OCI-LY7 (cell line): Measurements from ENCODE around the gene SORCS1. TPM values are rescaled to one million over a fixed set of nuclear protein-coding genes. Genes with fewer than 3 reads are reported as not detected.

Source experiments
- BruUV-seq: library from RNA; stranded (reverse); fragments of 400-500 nt; replicated peaks from 2 replicates; lab custom pipeline; 2021; lab: Mats Ljungman, UMichigan
- CTCF ChIA-PET: fragments of 300-600 bp; sonication (Branson Sonifier 250); formaldehyde crosslinking; loops from one replicate; lab custom pipeline; 2022; ENCODE audit warnings: antibody characterized with exemption; ENCODE audit not compliant: unreplicated experiment; lab: Charles Lee
- POLR2A ChIA-PET: fragments of 300-600 bp; sonication (Branson Sonifier 250); formaldehyde crosslinking; loops from one replicate; lab custom pipeline; 2022; ENCODE audit warnings: antibody characterized with exemption; lab: Charles Lee
- DNase-seq: peaks from one replicate; pipeline ENCODE4 v3.0.0-alpha.2; 2015; ENCODE audit warnings: low spot score
- H2AFZ ChIP-seq: fragments of 200-600 bp; sonication (generic), shearing (Covaris generic); 2 replicates; pipeline ENCODE4 v1.6.1; 2014; ENCODE audit warnings: mild to moderate bottlenecking, antibody characterized with exemption, low read length, moderate library complexity
- H3K27ac ChIP-seq: fragments of 200-600 bp; sonication (generic); 2 replicates; pipeline ENCODE4 v1.5.1; 2014; ENCODE audit warnings: mixed run types, low read depth, mild to moderate bottlenecking, moderate library complexity, low read length, inconsistent platforms; ENCODE audit not compliant: poor library complexity, severe bottlenecking
- H3K36me3 ChIP-seq: fragments of 200-600 bp; sonication (generic); 2 replicates; pipeline ENCODE4 v1.6.1; 2014; ENCODE audit warnings: mild to moderate bottlenecking, antibody characterized with exemption, low read length, moderate library complexity, mixed read lengths; ENCODE audit not compliant: insufficient read depth
- H3K4me1 ChIP-seq: fragments of 200-600 bp; sonication (generic); 2 replicates; pipeline ENCODE4 v1.5.1; 2014; ENCODE audit warnings: mild to moderate bottlenecking, low read length; ENCODE audit not compliant: insufficient read depth, poor library complexity, severe bottlenecking
- H3K4me2 ChIP-seq: fragments of 200-600 bp; sonication (generic); 2 replicates; pipeline ENCODE4 v1.6.1; 2014; ENCODE audit warnings: mild to moderate bottlenecking, low read length
- H3K4me3 ChIP-seq: fragments of 200-600 bp; sonication (generic); 2 replicates; pipeline ENCODE4 v1.5.1; 2014; ENCODE audit warnings: mild to moderate bottlenecking, low read depth, low read length; ENCODE audit not compliant: poor library complexity, severe bottlenecking
- H3K79me2 ChIP-seq: fragments of 200-600 bp; sonication (generic); 2 replicates; pipeline ENCODE4 v1.6.1; 2016; ENCODE audit warnings: low read depth, mild to moderate bottlenecking, low read length, moderate library complexity, mixed read lengths; ENCODE audit not compliant: insufficient read depth
- H3K9me2 ChIP-seq: fragments of 200-600 bp; sonication (generic); 2 replicates; pipeline ENCODE4 v1.6.1; 2016; ENCODE audit warnings: mild to moderate bottlenecking, low read length, mixed read lengths; ENCODE audit not compliant: insufficient read depth
- H3K9me3 ChIP-seq: fragments of 200-600 bp; sonication (generic); 2 replicates; pipeline ENCODE4 v1.6.1; 2014; ENCODE audit warnings: mild to moderate bottlenecking, mixed run types, low read length, mixed read lengths
- H4K20me1 ChIP-seq: fragments of 200-600 bp; sonication (generic); 2 replicates; pipeline ENCODE4 v1.6.1; 2014; ENCODE audit warnings: mild to moderate bottlenecking, antibody characterized with exemption, low read length, moderate library complexity, mixed read lengths; ENCODE audit not compliant: insufficient read depth
- CTCF ChIP-seq: fragments of 200-600 bp; sonication (generic); conservative IDR thresholded peaks from 2 replicates; pipeline ENCODE4 v1.5.1; 2014; ENCODE audit warnings: mild to moderate bottlenecking, antibody characterized with exemption, low read length, moderate library complexity, mixed read lengths
- EZH2phosphoT487 ChIP-seq: fragments of 200-600 bp; sonication (generic); IDR thresholded peaks from 2 replicates; pipeline ENCODE4 v1.6.1; 2018; ENCODE audit warnings: low read depth, borderline replicate concordance, mild to moderate bottlenecking, mixed run types, antibody characterized with exemption, low read length, moderate library complexity, mixed read lengths
- intact Hi-C: fragments of 100-400 bp; cut with micrococcal nuclease; formaldehyde crosslinking; loops from one replicate; pipeline ENCODE4 v1.10.0; 2022; ENCODE audit not compliant: unreplicated experiment
- total RNA-seq, 2 experiments: library from RNA; depleted of rRNA in 1 of 2; stranded (reverse); fragments of >200 nt in 1 of 2; shearing (Covaris generic) in 1 of 2; gene quantifications; 2 replicates each; pipeline ENCODE4 v1.2.3, GENCODE V29; 2014 to 2022

The SORCS1 gene
- total RNA-seq, 2 experiments from 2014 or later, result not detected

- BruUV-seq, result no TSS peak
- no peaks in the 10 kb centered on the region for H3K79me2 ChIP-seq
- intact Hi-C loops, result no loop called here
- no peak for DNase-seq
- H3K4me3 ChIP-seq, result no peak overlapping the region
- no peaks in the 10 kb centered on the region for H3K9me3 ChIP-seq
- H3K36me3 ChIP-seq, result no peaks in the 10 kb centered on the region
- TF ChIP-seq EZH2phosphoT487 (no peak), CTCF (no peak)
- no peaks in the 10 kb centered on the region for H3K9me2 ChIP-seq
- ChIA-PET POLR2A (interaction anchor here (0.6 kb wide), 1 partner anchor 149 kb away, joined by 3 read pairs; no protein-coding TSS in a partner anchor), CTCF (no interaction called here)
- H4K20me1 ChIP-seq, result no peaks in the 10 kb centered on the region
- no peaks in the 10 kb centered on the region for H3K4me1 ChIP-seq
- H3K27ac ChIP-seq, result no peak overlapping the region
- H2AFZ ChIP-seq, result no peak overlapping the region
- no peak overlapping the region for H3K4me2 ChIP-seq
Measured at GRCh38 chr10:106898446-106898845, 266.1 kb downstream of the SORCS1 start.

DNA sequence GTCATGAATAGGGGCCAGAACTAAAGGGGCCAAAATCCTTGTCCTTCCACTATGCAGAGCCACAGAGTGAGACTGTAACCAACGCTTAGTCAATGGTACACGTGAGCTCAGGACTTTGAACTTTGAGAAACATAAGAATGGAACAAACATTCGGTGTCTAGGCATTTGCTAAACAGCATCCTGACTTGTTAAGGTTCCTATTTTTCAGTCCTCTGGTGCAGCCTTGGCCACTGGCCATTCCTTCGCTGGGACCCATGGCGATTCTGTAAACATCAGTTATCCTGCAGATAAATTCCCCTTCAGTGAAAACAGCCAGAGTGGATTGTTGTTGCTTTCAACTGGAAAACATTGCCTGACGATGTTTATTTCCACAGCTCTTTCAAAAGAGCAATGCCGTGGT lies 266.8 kb downstream of the SORCS1 start:
- intact Hi-C loops, result no loop called here
- CTCF ChIA-PET, result no interaction called here

More for the DNA sequence above, 266.8 kb downstream of the SORCS1 start:
- H2AFZ ChIP-seq, result no peak overlapping the region
- H3K4me2 ChIP-seq, result no peak overlapping the region
- POLR2A ChIA-PET, result interaction anchor here (0.6 kb wide), 1 partner anchor 148 kb away, joined by 3 read pairs; no protein-coding TSS in a partner anchor
- TF ChIP-seq CTCF (no peak), EZH2phosphoT487 (no peak)
- no peak for DNase-seq
- no peaks in the 10 kb centered on the region for H3K36me3 ChIP-seq
- H3K9me3 ChIP-seq, result no peaks in the 10 kb centered on the region
- no peaks in the 10 kb centered on the region for H4K20me1 ChIP-seq
- BruUV-seq, result no TSS peak
- no peaks in the 10 kb centered on the region for H3K9me2 ChIP-seq
- no peak overlapping the region for H3K4me3 ChIP-seq
- no peaks in the 10 kb centered on the region for H3K4me1 ChIP-seq
- no peaks in the 10 kb centered on the region for H3K79me2 ChIP-seq
- H3K27ac ChIP-seq, result no peak overlapping the region
